ENCODE data around the gene CD247. TPM values are rescaled to one million over a fixed set of nuclear protein-coding genes. Genes with fewer than 3 reads are reported as not detected.

Gene CD247
- total and polyA plus RNA-seq, 9 of the 15 experiments (the other 6 are each of a cell fraction or from before 2014, with no cell fraction given): 0.08 to 0.42 (median 0.28) TPM; not detected in 5

- no peak for TF ChIP-seq ZNF407 (IDR thresholded peaks at IDR 0.05; ENCODE audit: low read depth)
- TF ChIP-seq ETV1 (tag; conservative IDR thresholded peaks at IDR 0.05; ENCODE audit: low read depth): no peak
- TF ChIP-seq TGIF2 (CRISPR knock-in tag; IDR thresholded peaks at IDR 0.05): no peak
- no peak for TF ChIP-seq NBN (IDR thresholded peaks at IDR 0.05; ENCODE audit: low read depth)
- TF ChIP-seq GATAD2A (IDR thresholded peaks at IDR 0.05): peak; percentile 32; the same call in 1 of the 2 replicates
- TF ChIP-seq LEF1 (IDR thresholded peaks at IDR 0.05): no peak
- TF ChIP-seq ZFPM2 (CRISPR knock-in tag; IDR thresholded peaks at IDR 0.05): 0 out of 2 replicates have a peak, but pooled peaks have one; percentile 54
- TF ChIP-seq ARID4B (CRISPR knock-in tag; IDR thresholded peaks at IDR 0.05): peak; percentile 95
- TF ChIP-seq RBM15 (IDR thresholded peaks at IDR 0.05; ENCODE audit: insufficient read depth, low read length): no peak
- no peak for TF ChIP-seq RFX5 (IDR thresholded peaks at IDR 0.05; ENCODE audit: low read depth, low read length)
- no peak for TF ChIP-seq NFIX (CRISPR knock-in tag; IDR thresholded peaks at IDR 0.05; ENCODE audit: low read depth)
- TF ChIP-seq CHD1 (IDR thresholded peaks at IDR 0.05; ENCODE audit: low read length): no peak
- TF ChIP-seq TFE3 (CRISPR knock-in tag; IDR thresholded peaks at IDR 0.05): no peak
These were observed 35.1 kb upstream of the CD247 start, which contains the start of gene CREG1 (continued) for GRCh38 chr1:167553136-167554027.
